ENCODE measurements around the gene AMPD3. TPM values are rescaled to one million over a fixed set of nuclear protein-coding genes. Genes with fewer than 3 reads are reported as not detected.

AMPD3 gene
- total RNA-seq = 1.4 TPM

DNA sequence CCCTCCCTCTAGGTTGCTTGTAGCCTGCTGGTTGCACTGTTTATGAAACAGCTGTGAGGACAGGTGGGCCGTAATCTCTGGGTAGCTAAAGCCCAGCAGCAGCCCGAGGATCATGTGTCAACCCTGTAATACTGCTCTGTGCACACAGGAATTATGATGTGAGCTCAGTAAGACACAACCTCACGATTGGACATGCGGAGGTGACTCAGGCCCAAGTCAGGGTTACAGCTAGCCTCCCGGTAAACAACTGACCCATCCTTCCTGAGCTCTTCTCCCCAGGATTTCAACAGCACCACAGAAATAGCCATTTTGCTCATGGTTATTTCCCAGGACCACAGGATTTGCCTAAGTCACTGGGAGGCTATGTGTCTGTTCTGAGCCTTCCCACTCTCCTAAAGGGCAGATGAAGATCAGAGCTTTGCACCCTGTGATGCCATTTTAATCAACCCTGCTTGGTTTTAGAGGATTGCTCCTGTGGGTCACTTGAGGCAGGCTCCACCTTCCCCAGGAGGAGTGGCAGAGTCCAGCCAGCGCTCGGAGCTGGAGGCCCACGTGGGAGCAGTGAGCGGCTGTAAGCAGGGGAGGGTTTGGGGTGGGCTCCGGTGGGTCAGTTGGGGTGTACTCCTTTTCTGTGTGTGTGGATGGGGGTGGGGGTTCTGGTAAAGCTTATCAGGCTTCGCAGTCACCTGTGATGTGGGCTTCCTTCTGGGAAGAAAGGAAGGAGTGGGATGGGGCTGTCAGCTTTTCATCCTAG lies at the start of gene AMPD3:
Gene AMPD3, plus strand, starts transcription at position 387 of the 754 bp plus-strand sequence. CDS start 6,256 bp downstream, outside the sequence.
- no peak for ATAC-seq
- DNase-seq (ENCODE audit: low spot score) = no peak

DNA sequence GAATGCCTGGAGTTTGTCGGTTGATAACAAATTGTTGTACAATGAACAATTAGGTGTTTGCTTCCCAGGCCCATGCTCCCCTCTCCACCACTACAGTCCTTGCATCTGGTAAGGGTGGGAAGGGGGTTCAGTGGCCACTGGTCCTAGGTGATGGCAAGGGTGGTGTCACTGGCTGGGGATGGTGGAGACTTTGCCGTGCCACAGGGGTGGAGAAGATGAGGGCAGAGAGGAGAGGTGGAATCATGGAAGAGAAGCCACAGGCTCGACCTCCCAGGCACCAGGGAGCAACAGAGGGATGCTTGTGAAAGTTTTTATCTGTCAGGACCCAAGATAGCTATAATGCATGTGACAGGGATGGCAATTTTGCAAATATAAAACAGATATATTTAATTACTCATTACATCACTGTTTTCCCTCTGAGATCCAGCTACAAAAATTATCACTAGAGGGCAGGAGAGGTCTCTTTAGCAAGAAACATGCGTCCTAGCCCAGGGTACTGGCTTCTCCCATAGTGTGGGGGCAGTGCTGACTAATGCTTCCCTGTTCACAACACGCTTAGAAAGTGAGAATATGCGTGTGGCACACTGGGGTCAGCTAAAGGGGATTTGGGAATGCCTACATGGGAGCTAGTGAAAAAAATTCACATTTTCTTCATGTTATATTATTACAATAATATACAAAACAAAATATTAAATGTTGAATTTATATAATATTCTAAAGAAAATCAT lies 49.0 kb upstream of the AMPD3 start:
- peak; percentile 95 for ATAC-seq
- DNase-seq (ENCODE audit: low spot score) = peak; percentile 62

DNA sequence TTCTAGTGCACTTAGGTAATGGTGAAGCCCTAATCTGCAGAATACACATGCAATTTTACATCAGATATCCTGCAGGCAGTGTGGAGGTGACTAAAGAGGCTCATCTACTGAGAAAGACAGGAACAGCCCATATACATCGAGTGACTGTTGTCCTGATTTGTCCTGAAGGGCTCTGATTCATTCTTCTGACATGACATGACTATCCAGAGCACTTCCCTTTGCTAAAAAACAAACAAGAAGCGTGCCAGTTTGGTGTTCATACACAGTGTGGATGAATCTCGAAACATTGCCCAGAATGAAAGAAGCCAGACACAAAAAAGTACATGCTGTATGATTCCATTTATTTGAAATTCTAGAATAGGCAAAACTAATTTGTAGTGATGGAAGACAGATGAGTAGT lies 48.0 kb upstream of the AMPD3 start:
- no peak for DNase-seq (ENCODE audit: low spot score)
- peak; percentile 68 for ATAC-seq

DNA sequence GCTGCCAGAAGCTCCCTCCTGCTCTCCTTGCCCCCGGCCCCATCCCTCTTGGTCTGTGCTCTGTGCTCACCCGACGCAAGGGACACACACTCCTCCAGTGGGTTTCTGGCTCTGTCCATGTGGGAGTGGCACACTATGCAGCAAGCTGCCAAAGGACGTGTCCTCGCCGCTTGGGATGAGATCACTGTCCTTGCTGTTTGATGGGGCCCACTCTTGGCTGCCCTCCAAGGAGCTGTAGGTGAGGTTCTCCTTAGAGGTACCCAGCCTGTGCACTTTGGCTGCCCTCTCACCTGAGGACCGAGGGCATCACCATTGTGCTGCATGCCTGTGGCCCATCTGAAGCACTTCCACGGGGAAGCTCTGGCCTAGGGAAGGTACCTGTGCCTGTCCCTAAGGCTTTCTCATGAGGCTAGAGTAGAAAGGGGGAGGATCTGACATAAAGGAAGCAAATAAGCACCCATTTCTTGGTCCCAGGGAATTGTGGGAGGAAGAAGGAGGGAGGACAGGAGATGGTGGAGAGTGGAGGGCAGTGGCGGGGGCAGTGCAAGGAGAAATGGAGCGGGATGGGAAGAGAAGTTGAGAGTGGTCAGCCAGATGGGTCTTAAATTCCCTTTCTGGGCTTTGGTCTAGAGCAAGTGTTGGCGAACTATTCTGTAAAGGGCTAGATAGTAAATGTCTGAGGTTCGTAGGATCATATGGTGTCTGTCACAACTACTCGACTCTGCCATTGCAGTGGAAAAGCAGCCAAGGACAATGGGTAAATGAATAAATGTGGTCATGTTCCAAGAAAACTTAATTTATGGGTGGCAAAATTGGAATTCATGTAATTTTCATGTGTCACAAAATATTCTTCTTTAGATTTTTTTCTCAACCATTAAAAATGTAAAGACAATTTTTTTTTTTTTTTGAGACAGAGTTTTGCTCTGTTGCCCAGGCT lies 47.0 kb upstream of the AMPD3 start:
- no peak for DNase-seq (ENCODE audit: low spot score)
- ATAC-seq = no peak

DNA sequence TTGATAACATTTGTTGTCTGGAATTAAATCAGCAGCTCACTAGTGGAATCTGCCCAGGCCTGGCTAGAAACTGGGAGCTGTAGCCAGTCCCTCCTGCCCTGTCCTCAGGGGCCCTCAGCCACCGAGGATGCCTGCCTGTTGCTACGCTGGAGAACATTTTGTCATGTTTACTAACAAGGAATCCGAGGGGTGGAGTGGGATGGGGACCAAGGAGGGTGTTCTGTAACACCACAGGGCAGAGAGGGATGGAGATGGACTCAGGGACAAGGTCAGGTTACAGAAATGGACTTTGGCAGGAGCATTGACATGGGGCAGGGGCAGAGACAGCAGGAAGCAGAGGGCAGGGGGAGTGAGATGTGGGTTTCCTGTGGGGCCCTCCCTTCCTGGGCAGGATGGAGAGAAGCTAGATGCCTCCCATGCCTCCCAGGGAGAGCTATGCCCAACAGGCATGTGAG lies 45.8 kb upstream of the AMPD3 start:
- DNase-seq (ENCODE audit: low spot score) (no peak), ATAC-seq (no peak)

DNA sequence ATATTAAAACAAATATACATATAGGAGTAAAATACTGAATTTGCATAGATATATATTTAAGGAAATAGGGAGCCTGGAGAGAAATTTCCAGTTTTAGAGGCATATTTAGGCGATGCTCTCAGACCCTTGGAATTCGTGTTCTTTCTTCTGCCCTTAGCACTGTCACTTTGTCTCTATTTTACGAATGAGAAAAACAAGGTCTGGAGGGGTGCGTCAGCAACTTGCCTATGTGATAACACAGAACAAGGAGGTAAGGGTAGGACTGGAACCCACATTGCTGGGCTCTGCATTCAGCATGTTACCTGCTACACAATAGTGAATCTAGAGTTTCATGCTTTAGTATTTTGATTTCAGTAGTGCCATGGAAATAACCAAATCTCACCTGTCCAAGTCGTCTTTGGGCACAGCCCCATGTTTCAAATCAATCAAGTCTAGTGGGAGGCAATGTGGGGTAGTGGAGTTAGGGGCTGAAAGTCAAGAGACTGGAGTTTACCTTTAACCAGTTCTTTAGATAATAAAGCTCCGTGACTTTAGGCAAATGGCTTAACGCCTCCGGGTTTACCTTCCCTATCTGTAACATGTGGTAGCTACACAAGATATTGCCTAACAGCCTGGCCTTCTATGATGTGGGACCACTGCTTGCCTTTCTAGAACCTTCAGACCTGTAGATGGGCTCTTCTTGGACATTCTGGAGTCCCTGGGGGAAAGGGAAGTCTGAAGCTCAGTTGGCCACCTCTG lies 44.8 kb upstream of the AMPD3 start:
- no peak for DNase-seq (ENCODE audit: low spot score)
- ATAC-seq = no peak

DNA sequence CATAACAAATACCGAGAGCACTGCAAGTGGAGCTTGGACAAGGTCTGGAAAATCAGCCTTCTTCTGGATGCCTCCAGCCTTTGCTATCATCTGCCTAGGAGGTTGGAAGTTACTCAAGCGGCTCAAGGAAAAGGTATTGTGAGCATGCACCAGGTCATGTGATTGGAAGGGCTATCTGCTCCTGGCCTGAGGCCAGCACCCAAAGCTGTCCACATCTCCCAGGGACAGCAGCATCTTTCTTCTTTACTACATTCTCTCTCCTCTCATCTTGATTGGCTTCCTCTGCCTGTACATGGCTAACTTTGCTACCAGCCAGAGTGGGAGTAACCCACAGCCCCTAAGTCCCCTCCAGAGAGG lies 44.2 kb upstream of the AMPD3 start:
- DNase-seq (ENCODE audit: low spot score) (no peak), ATAC-seq (no peak)

DNA sequence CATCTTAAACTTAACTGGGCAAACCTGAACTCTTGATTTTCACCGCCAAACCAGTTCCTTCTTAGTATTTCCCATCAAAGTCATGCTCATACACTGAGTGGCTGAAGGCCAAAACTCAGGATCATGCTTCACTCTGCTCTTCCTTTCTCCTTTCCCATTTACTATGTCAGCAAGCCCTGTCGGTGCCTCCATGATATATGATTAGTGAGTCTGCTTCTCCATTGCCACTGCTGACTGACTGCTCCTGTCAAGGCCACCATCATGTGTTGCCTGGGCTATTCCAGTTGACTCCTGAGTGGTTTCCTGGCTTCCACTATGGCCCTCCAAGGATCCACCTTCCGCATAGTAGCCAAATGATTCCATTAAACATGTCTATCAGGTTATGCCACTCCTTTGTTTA lies 42.8 kb upstream of the AMPD3 start:
- ATAC-seq (no peak), DNase-seq (ENCODE audit: low spot score) (no peak)

DNA sequence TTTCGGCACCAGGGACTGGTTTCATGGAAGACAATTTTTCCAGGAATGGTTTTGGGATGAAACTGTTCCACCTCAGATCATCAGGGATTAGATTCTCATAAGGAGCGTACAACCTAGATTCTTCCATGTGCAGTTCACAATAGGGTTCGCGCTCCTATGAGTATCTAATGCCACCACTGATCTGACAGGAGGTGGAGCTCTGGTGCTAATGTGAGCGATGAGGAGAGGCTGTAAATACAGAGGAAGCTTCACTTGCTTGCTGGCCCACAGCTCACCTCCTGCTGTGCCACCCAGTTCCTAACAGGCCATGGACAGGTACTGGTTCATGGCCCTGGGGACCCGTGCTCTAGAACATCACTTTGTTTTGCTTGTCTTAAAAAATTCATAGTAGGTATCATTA lies 41.8 kb upstream of the AMPD3 start:
- DNase-seq (ENCODE audit: low spot score) (no peak), ATAC-seq (peak; percentile 42)

DNA sequence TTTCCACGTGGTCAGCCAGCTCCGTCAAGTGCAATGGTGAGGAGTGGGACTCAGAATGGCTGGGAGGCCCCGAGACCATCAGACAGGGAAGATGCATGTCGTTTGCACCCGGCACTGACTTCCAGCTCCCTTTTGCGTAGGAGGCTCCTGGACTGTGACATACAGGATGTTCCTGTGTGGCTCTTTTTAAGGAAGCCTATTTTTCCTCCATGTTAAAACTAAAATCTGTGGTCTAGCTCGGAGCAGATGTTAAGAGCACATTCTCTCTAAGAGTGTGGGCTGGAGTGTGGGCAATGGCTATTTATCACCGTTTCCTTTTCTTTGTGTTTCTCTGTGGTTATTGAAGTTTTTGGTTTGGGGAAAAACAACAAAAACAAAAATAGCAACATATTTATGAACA lies 40.9 kb upstream of the AMPD3 start:
- no peak for ATAC-seq

DNA sequence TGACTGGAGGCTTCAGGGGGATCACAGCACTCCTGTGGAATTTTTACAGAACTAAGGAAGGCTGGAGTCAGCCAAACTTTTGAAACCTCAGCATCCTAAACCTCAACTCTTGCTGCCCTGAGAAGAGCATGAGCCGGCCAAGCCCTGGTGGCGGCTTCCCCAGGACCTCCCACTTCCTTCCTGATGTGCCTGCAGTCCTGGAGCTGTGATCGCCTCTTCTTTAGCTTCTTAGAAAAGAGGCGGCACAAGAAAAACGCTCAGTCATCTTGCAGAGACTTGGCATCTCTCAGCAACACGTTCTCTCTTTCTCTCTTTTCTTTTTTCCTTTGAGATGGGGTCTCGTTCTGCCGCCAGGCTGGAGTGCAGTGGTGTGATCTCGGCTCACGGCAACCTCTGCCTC lies 40.4 kb upstream of the AMPD3 start:
- DNase-seq (ENCODE audit: low spot score) (no peak), ATAC-seq (peak; percentile 70)

More for the DNA sequence above, 40.9 kb upstream of the AMPD3 start:
- DNase-seq (ENCODE audit: low spot score) = no peak

DNA sequence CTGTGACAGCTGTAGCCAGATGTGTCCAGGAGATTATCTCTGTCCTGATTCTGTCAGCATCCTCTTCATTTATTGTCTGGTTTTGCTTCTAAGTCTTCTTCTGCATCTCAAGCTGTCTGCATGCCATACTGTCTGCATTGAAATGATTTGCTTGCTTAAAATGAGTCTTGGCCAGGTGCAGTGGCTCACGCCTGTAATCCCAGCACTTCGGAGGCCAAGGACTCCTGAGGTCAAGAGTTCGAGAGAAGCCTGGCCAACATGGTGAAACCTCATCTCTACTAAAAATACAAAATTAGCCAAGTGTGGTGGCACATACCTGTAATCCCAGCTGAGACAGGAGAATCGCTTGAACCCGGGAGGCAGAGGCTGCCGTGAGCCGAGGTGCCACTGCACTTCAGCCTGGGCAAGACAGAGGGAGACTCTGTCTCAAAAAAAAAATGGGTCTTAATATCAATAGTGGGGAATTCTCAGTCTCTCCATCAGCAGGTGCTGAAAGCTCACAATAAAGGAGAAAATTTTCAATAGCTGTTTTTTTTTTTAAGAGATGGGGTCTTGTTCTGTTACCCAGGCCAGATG lies 39.2 kb upstream of the AMPD3 start:
- no peak for DNase-seq (ENCODE audit: low spot score)
- ATAC-seq = no peak

DNA sequence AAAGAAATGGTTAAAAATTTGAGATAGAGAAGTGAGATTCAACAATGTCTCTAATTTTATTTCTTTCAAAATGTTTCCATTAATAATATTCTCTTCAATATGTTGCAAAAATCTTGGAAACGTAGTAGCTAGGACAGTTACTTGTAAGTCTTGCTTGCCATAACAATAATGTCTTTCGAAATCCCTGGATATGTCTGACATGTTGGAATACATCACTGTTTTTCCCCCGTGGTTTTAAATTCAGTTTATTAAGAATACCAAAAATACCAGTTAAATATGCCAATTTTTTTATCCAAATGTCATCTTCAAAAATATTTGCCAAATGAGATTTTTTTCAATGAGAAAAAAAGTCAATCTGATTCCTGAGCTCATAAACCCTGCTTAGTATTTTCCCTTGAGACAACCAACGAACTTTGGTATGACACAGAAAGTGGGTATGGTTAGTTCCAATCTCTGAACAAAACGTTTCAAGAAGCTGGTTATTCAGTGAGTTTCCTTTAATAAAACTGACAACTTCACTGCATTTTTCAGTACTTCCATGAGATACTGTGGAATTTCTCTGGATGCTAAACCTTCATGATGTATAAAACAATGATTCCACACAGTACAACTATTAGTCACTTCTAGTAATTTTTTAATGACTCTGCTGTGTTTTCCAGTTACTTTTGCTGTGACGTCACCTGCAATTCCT lies 36.7 kb upstream of the AMPD3 start:
- ATAC-seq = no peak
- DNase-seq (ENCODE audit: low spot score) = no peak

DNA sequence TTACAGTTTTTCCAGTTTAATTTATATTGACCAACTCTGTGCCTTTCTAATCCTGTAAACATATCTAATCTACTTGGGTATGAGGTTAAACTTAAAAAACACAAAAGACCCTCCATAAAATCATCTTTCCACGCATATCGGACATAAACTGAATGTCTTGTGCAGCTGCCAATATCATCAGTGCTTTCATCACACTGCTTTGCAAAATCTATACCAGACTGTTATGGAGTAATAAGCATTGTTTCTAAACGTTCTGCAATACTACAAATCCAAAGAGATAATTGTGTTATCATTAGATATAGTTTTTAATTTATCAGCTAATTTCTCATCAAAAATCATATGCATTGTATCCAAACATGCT lies 36.1 kb upstream of the AMPD3 start:
- ATAC-seq (no peak), DNase-seq (ENCODE audit: low spot score) (no peak)

DNA sequence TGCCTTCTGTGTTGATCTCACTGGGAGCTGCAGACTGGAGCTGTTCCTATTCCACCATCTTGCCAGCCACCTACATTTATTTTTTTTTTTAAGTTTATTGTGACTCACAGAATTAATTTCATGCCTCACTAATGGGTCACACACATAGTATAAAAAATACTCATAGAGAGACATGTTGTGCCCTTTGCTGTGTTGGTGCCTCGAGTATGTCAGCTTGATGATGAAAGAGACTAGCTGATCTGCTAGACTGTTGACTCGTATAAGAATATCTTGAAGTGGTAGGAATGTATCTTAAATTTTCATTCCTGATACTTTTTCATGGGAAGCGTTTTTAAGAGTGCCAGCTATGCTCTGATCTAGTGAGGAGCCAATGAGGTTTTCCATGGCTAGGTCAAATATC lies 28.6 kb upstream of the AMPD3 start:
- ATAC-seq = no peak
- no peak for DNase-seq (ENCODE audit: low spot score)

DNA sequence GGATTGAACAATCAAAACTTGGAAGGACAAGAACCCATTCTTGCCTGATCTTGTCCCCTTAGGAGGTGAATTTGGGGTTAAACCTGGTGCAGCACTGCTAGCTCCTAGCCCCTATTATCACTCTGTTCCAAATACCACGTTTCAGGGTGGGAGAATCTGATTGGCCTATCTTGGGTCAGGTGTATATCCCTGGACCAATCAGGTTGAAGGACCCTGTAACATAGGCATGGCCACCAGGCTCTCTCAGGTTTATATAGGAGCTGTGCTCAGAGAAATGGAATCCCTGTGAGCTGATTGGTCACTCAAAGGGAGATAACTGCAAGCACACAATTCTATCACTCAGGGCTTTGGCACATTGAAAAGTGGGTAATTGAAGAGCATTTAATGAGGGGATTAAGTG lies 26.6 kb upstream of the AMPD3 start:
- ATAC-seq = no peak
- DNase-seq (ENCODE audit: low spot score) = no peak

DNA sequence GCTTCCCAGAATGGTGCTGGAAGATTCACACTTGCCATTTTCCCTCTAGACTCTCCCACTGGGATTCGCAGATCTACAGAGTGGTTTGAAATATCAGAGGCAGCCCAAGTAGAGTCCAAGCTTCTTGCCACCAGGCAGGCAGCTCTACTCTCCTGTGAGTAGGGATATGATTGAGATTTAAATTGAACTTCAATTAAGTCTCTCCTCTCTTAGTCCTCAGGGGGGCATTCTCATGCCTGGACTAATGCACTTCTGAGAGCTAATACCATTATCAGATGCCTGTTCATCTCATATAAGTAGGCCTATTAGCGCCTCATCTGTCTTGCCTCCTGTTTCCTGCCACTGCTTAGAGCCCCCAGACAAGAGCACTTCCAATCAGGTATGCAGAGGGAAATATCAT lies 25.5 kb upstream of the AMPD3 start:
- DNase-seq (ENCODE audit: low spot score) (no peak), ATAC-seq (no peak)

DNA sequence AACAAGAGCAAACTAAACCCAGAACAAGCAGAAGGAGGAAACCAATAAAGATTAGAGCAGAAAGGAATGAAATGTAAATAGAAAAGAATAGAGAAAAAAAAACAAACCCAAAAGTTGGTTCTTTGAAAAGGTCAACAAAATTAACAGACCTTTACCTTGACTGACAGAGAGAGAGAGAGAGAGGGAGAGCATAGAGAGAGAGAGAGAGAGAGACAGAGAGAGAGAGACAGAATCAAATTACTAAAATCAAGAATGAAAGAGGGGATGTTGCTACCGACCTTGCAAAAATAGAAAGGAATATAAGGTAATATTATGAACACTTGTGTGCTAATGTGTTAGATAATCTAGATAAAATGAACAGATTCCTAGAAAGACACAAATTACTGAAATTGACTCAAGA lies 22.6 kb upstream of the AMPD3 start:
- DNase-seq (ENCODE audit: low spot score) = no peak
- no peak for ATAC-seq

DNA sequence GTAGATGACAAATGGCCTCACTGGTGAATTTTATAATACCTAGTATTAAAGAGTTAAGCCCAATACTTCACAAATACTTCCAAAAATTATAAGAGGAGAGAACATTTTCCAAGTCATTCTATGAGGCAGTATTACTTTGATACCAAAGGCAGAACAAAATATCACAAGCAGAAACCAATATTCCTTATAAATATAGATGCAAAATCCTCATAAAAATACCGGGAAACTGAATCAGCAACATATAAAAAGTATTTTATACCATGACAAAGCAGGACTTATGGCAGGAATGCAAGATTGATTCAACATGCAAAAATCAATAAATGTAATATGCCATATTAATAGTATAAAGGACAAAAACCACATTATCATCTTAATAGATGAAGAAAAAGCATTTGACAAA lies 22.1 kb upstream of the AMPD3 start:
- ATAC-seq = no peak
- DNase-seq (ENCODE audit: low spot score) = no peak

DNA sequence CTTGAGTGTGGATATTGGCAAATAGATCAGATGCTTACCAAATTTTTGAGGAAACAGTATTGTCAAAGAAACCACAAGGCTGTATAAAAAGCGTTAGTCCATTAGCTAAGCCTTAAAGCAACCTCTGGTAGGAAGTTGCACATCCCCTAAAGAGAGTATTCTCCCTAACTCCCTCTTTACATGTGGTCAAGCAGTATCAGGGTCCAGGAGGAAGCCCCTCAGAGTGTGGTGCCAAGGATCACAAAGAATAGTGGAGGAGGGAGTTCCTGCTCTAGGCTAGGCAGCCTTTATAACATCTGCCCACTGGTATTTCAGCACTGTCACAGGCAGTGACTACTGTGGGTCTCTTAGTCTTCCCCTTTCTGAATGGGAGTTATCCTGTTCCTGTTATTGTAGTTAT lies 18.8 kb upstream of the AMPD3 start:
- ATAC-seq = no peak

More for the DNA sequence above, 18.8 kb upstream of the AMPD3 start:
- no peak for DNase-seq (ENCODE audit: low spot score)
